Measurements from ENCODE around the gene IL17RA.

IL17RA gene

DNA sequence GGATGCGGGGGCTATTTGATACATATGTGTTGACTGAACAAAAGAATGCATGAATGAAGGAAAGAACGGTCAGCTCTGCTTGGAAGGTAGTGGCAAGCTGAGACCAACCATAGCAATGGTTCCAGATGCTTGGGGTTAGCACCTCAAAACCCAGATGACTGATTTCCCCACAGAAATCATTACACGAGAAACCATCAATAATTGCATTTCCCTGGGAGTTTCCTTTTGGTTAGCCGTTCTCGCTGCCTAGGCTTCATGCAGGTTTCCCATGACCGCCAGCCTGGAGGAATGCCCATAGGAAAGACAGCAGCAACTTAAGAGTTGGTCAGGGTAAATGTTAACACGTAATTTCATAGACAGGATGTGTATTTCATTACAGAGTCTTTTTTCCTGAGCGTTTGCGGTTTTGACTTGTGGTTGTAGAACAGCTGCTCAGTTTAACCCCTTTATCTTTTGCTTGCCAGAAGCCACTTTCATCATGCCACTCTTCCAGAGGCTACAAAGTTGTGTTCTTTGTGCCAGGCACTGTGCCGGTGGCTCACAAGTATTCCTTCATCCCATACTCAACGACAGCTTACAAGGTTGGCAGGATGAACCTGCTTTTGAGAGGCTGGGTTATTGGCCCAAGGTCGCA, 2.8 kb downstream of the IL17RA start:
- H3K4me1 ChIP-seq (ENCODE audit: control insufficient read depth, insufficient read depth, low read length) = no peaks in the 10 kb centered on the region
- peak overlapping the region; percentile 16 for H3K4me3 ChIP-seq (ENCODE audit: low read length)
- H3K27ac ChIP-seq (ENCODE audit: low read depth, low read length) = no peak overlapping the region
- H3K9ac ChIP-seq (ENCODE audit: low read length) = no peak overlapping the region
- no peaks in the 10 kb centered on the region for H3K27me3 ChIP-seq (ENCODE audit: control insufficient read depth, insufficient read depth, low read length)
- no peaks in the 10 kb centered on the region for H3K36me3 ChIP-seq (ENCODE audit: control insufficient read depth, insufficient read depth, low read length)

- no peaks in the 10 kb centered on the region for H3K36me3 ChIP-seq (ENCODE audit: control insufficient read depth, insufficient read depth, low read length)
- H3K27ac ChIP-seq (ENCODE audit: low read depth, low read length) = no peak overlapping the region
- H3K27me3 ChIP-seq (ENCODE audit: control insufficient read depth, insufficient read depth, low read length) = no peaks in the 10 kb centered on the region
- H3K9ac ChIP-seq (ENCODE audit: low read length) = no peak overlapping the region
- no peak overlapping the region for H3K4me3 ChIP-seq (ENCODE audit: low read length)
- no peaks in the 10 kb centered on the region for H3K4me1 ChIP-seq (ENCODE audit: control insufficient read depth, insufficient read depth, low read length)
These were observed 5.8 kb downstream of the IL17RA start for GRCh38 chr22:17090550-17090949.

DNA sequence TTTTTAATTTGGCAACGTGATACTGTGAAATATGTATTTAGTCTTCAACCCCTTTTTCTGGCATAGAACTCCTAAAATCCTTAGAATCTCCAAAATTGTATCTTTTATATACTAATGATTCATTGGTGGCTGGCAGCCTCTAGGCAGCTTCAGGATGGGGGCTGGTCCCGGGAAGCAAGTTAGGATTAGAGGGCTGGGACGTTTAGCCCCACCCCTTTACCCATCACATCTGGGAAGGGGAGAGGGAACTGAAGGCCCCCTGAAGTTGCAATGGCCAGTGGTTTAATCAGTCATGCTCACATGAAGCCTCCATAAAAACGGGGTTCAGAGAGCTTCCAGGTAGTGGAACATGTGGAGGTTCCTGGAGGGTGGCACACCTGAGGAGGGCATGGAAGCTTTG, 7.1 kb downstream of the IL17RA start:
- Histone ChIP-seq H3K27me3 (ENCODE audit: control insufficient read depth, insufficient read depth, low read length) (no peaks in the 10 kb centered on the region), H3K4me1 (ENCODE audit: control insufficient read depth, insufficient read depth, low read length) (no peaks in the 10 kb centered on the region), H3K36me3 (ENCODE audit: control insufficient read depth, insufficient read depth, low read length) (no peaks in the 10 kb centered on the region), H3K9ac (ENCODE audit: low read length) (no peak overlapping the region), H3K27ac (ENCODE audit: low read depth, low read length) (no peak overlapping the region), H3K4me3 (ENCODE audit: low read length) (no peak overlapping the region)

GRCh38 chr22:17093081-17093480, 8.3 kb downstream of the IL17RA start:
- Histone ChIP-seq H3K4me3 (ENCODE audit: low read length) (no peak overlapping the region), H3K36me3 (ENCODE audit: control insufficient read depth, insufficient read depth, low read length) (no peaks in the 10 kb centered on the region), H3K9ac (ENCODE audit: low read length) (no peak overlapping the region), H3K4me1 (ENCODE audit: control insufficient read depth, insufficient read depth, low read length) (no peaks in the 10 kb centered on the region), H3K27me3 (ENCODE audit: control insufficient read depth, insufficient read depth, low read length) (no peaks in the 10 kb centered on the region), H3K27ac (ENCODE audit: low read depth, low read length) (no peak overlapping the region)

DNA sequence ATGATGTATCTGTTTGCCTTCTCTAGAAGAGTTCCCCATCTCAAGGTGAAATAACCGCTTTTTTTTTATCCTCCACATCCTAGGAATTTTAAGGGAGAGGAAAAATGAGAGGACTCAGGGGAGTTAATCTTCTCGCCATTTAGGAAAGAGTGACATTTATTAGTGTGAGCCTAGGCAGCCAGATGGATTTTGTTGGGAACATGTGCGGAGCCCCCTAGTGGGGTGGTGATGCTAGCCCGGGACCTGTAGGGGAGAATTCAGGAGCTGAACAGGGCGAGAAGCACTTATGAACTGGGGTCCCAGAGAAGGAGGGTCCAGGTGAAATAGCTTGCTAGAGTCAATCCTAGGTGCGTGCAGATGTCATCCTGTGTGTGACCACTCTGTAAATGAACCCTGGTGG, 10.7 kb downstream of the IL17RA start:
- no peak overlapping the region for H3K9ac ChIP-seq (ENCODE audit: low read length)
- H3K4me1 ChIP-seq (ENCODE audit: control insufficient read depth, insufficient read depth, low read length) = no peaks in the 10 kb centered on the region
- no peaks in the 10 kb centered on the region for H3K27me3 ChIP-seq (ENCODE audit: control insufficient read depth, insufficient read depth, low read length)
- no peak overlapping the region for H3K4me3 ChIP-seq (ENCODE audit: low read length)
- no peak overlapping the region for H3K27ac ChIP-seq (ENCODE audit: low read depth, low read length)
- H3K36me3 ChIP-seq (ENCODE audit: control insufficient read depth, insufficient read depth, low read length) = peaks cover 10% of the 10 kb centered on the region

DNA sequence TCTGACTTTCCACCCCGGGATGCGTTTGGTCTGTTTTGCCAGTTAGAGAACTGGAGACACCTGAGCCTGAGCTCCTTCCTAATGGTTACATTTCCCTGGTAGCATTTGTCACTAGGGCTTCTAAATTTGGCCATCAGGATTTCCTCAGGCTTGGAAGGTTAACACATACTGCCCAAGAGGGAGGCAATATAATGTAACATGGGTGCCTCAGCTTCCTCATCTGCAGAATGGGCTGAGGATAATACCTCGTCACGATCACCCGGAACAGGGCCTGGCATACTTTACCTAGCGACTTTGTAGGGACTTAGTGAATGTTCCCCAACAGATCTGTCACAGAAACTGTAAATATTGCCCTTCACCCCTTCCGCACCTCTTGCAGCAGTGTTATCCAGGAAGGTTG, 11.3 kb downstream of the IL17RA start:
- H3K27ac ChIP-seq (ENCODE audit: low read depth, low read length) = no peak overlapping the region
- no peak overlapping the region for H3K9ac ChIP-seq (ENCODE audit: low read length)
- no peak overlapping the region for H3K4me3 ChIP-seq (ENCODE audit: low read length)
- H3K4me1 ChIP-seq (ENCODE audit: control insufficient read depth, insufficient read depth, low read length) = no peaks in the 10 kb centered on the region
- peaks cover 12% of the 10 kb centered on the region for H3K36me3 ChIP-seq (ENCODE audit: control insufficient read depth, insufficient read depth, low read length)
- H3K27me3 ChIP-seq (ENCODE audit: control insufficient read depth, insufficient read depth, low read length) = no peaks in the 10 kb centered on the region

DNA sequence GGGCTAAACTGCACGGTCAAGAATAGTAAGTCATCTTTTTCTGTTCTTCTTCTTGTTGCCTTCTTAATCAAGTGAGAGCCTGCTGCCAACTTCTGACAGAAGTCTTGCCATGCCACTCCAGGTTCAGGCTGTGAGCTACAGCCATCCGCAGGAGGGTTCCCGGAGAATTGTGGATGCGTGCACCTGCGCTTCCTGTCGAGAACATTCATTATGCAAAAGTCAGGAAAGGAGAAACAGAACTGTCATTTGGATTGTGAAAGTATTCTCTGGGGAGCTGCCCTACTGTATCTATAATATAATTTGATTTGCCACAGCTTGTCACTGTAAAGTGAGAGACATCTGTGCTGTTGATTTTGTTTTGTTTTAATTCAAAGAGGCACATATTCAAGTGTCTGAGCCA, 12.3 kb downstream of the IL17RA start:
- Histone ChIP-seq H3K4me3 (ENCODE audit: low read length) (no peak overlapping the region), H3K9ac (ENCODE audit: low read length) (no peak overlapping the region), H3K4me1 (ENCODE audit: control insufficient read depth, insufficient read depth, low read length) (no peaks in the 10 kb centered on the region), H3K27me3 (ENCODE audit: control insufficient read depth, insufficient read depth, low read length) (no peaks in the 10 kb centered on the region), H3K36me3 (ENCODE audit: control insufficient read depth, insufficient read depth, low read length) (peaks cover 16% of the 10 kb centered on the region), H3K27ac (ENCODE audit: low read depth, low read length) (no peak overlapping the region)

GRCh38 chr22:17097701-17098100, 12.9 kb downstream of the IL17RA start:
- Histone ChIP-seq H3K36me3 (ENCODE audit: control insufficient read depth, insufficient read depth, low read length) (peaks cover 19% of the 10 kb centered on the region), H3K4me1 (ENCODE audit: control insufficient read depth, insufficient read depth, low read length) (no peaks in the 10 kb centered on the region), H3K27ac (ENCODE audit: low read depth, low read length) (no peak overlapping the region)

DNA sequence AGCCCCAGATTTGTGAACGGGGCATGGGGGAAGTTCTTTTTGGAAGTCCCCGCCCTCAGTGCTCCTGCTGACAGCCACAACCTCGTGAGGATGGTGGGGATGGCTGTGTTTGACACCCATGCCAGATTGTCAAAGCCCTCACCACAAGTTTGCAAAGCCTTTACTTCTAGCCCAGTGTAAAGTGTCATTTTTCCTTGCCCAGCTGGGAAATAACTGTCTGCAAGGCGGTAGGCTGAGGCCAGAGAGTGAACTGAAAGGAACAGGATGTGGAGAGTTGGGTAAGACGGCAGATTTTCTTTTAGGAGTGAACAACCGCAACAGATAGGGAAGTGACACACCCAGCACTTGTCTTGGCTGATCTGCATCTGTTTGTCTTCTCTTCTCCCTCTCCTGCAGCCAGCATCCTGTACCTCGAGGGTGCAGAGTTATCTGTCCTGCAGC, 13.6 kb downstream of the IL17RA start:
- Histone ChIP-seq H3K27me3 (ENCODE audit: control insufficient read depth, insufficient read depth, low read length) (no peaks in the 10 kb centered on the region), H3K36me3 (ENCODE audit: control insufficient read depth, insufficient read depth, low read length) (peaks cover 19% of the 10 kb centered on the region), H3K4me1 (ENCODE audit: control insufficient read depth, insufficient read depth, low read length) (no peaks in the 10 kb centered on the region), H3K27ac (ENCODE audit: low read depth, low read length) (no peak overlapping the region), H3K4me3 (ENCODE audit: low read length) (no peak overlapping the region), H3K9ac (ENCODE audit: low read length) (no peak overlapping the region)

More at GRCh38 chr22:17097701-17098100, 12.9 kb downstream of the IL17RA start:
- no peak overlapping the region for H3K4me3 ChIP-seq (ENCODE audit: low read length)
- H3K27me3 ChIP-seq (ENCODE audit: control insufficient read depth, insufficient read depth, low read length) = no peaks in the 10 kb centered on the region
- no peak overlapping the region for H3K9ac ChIP-seq (ENCODE audit: low read length)

DNA sequence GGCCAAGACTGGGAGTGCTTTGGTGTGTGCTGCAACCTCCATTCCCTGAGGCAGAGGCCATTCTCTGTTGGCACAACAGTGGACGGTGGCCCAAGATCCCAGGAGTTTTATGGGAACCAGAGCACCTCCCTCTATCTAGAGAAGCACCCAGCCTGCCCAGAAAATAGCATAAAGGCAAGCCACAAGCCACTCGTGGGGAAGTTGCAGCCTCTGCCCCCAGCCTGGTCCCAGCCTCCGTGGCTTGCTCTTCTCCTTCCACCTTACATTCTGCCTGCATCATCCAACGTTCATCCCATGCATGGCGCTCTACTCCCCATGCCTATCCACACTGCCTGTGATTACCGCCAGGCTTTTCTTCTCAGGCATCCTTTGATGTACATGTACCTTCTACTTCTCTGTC, 15.8 kb downstream of the IL17RA start:
- H3K4me1 ChIP-seq (ENCODE audit: control insufficient read depth, insufficient read depth, low read length) = no peaks in the 10 kb centered on the region
- no peaks in the 10 kb centered on the region for H3K27me3 ChIP-seq (ENCODE audit: control insufficient read depth, insufficient read depth, low read length)
- H3K9ac ChIP-seq (ENCODE audit: low read length) = no peak overlapping the region
- peaks cover 25% of the 10 kb centered on the region for H3K36me3 ChIP-seq (ENCODE audit: control insufficient read depth, insufficient read depth, low read length)
- H3K4me3 ChIP-seq (ENCODE audit: low read length) = no peak overlapping the region
- no peak overlapping the region for H3K27ac ChIP-seq (ENCODE audit: low read depth, low read length)

GRCh38 chr22:17101475-17102296, 16.9 kb downstream of the IL17RA start:
- no peak overlapping the region for H3K9ac ChIP-seq (ENCODE audit: low read length)
- no peak overlapping the region for H3K4me3 ChIP-seq (ENCODE audit: low read length)
- H3K36me3 ChIP-seq (ENCODE audit: control insufficient read depth, insufficient read depth, low read length) = peaks cover 27% of the 10 kb centered on the region
- no peaks in the 10 kb centered on the region for H3K27me3 ChIP-seq (ENCODE audit: control insufficient read depth, insufficient read depth, low read length)
- no peaks in the 10 kb centered on the region for H3K4me1 ChIP-seq (ENCODE audit: control insufficient read depth, insufficient read depth, low read length)
- no peak overlapping the region for H3K27ac ChIP-seq (ENCODE audit: low read depth, low read length)

DNA sequence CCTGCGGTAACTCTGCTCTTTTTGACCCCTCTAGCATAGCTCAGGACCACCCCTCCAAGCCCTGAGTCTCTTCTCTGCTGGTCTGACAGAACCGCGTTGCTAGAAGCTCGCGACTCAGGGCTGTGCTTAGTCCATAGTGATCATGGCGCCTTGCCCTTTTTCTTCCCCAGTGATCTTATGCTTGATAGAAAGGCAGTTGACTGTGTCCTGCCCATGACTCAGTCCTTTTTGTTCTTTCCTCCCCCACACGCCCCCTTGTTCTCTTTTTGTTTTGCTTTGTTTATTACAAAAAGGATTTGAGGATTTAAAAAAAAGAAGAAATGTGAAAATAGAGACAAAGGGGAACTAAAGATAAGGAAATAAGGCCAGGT, 17.5 kb downstream of the IL17RA start:
- no peak overlapping the region for H3K9ac ChIP-seq (ENCODE audit: low read length)
- H3K27me3 ChIP-seq (ENCODE audit: control insufficient read depth, insufficient read depth, low read length) = no peaks in the 10 kb centered on the region
- H3K36me3 ChIP-seq (ENCODE audit: control insufficient read depth, insufficient read depth, low read length) = peaks cover 27% of the 10 kb centered on the region
- H3K4me1 ChIP-seq (ENCODE audit: control insufficient read depth, insufficient read depth, low read length) = no peaks in the 10 kb centered on the region
- H3K27ac ChIP-seq (ENCODE audit: low read depth, low read length) = no peak overlapping the region
- H3K4me3 ChIP-seq (ENCODE audit: low read length) = no peak overlapping the region

DNA sequence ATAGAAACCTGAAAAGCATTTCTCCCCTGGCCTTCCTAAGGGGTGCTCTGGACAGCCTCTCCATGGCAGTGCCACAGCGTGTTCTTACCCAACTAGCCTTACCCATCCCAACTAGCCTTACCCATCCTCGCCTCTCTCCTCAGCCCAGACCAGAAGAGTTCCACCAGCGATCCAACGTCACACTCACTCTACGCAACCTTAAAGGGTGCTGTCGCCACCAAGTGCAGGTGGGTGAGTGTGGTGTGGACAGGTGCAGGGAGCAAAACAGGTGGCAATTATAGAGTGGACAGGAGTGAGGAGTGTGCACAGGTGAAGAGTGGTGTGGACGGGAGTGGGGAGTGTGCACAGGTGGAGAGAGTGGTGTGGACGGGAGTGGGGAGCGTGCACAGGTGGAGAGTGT, 18.6 kb downstream of the IL17RA start:
- Histone ChIP-seq H3K4me3 (ENCODE audit: low read length) (no peak overlapping the region), H3K27ac (ENCODE audit: low read depth, low read length) (no peak overlapping the region), H3K27me3 (ENCODE audit: control insufficient read depth, insufficient read depth, low read length) (no peaks in the 10 kb centered on the region), H3K36me3 (ENCODE audit: control insufficient read depth, insufficient read depth, low read length) (peaks cover 25% of the 10 kb centered on the region), H3K9ac (ENCODE audit: low read length) (no peak overlapping the region), H3K4me1 (ENCODE audit: control insufficient read depth, insufficient read depth, low read length) (no peaks in the 10 kb centered on the region)

Data from rectal smooth muscle tissue (tissue), 1 donor.